ENCODE data around the gene PLSCR1.

DNA sequence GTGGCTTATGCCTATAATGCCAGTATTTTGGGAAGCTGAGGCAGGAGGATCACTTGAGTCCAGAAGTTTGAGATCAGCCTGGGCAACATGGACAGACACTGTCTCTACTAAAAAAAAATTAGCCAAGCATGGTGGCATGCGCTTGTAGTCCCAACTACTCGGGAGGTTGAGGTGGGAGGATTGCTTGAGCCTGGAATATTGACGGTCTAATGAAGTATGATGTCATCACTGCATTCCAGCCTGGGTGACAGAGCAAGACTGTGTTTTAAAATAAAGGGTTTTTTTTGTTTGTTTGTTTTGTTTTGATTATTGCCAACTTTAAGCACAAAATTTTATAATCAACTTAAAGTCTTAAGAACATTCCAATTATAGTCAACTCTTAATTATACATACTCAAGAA, 6.8 kb downstream of the PLSCR1 start:
- no peak for TF ChIP-seq CTCF (IDR thresholded peaks at IDR 0.05; ENCODE audit: low read length)
- TF ChIP-seq EZH2 (IDR thresholded peaks at IDR 0.05; ENCODE audit: borderline replicate concordance, low read length) = no peak
